ENCODE data around the gene ARHGAP26.

The ARHGAP26 gene

DNA sequence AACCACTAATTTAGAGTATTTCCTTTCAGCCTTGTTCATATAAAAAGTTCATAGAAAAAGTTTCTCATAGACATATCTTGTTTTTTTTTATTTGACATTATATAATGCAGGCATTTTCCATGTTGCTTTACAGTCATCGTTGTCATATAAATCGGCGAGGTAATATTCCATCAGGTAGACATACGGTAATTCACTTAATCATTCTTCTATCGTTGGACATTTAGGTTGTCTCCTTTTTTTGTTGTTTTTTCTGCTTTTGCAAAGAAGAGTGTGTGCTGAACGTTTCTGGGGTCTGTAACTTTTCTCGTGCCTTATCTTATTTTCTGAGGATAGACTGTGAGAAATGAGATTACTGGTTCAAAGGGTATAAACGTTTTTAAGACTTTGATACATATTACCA is 283.6 kb downstream of the ARHGAP26 start:
- DNase-seq, result no peak

DNA sequence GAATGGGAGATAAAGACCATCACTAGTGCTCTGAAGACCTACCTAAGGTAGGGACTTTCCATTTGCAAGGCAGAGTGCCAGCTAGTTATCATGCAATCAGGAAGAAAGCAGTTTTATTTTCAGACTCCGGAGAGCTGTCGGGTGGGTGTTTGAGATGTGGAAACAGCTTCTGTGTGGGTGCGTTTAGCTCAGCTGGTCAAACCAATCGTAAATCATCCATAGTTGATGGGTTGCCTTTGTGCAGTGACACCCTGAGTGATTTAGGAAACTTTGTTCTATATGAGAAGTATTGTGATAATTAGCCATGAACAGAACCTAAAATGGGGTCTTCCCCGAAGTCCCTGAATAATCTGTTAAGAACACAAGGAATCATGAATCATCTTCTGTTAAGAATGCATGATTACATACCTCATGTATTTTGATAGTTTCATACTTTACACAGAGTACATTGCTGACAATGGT is 284.3 kb downstream of the ARHGAP26 start:
- DNase-seq, result peak; percentile 60

DNA sequence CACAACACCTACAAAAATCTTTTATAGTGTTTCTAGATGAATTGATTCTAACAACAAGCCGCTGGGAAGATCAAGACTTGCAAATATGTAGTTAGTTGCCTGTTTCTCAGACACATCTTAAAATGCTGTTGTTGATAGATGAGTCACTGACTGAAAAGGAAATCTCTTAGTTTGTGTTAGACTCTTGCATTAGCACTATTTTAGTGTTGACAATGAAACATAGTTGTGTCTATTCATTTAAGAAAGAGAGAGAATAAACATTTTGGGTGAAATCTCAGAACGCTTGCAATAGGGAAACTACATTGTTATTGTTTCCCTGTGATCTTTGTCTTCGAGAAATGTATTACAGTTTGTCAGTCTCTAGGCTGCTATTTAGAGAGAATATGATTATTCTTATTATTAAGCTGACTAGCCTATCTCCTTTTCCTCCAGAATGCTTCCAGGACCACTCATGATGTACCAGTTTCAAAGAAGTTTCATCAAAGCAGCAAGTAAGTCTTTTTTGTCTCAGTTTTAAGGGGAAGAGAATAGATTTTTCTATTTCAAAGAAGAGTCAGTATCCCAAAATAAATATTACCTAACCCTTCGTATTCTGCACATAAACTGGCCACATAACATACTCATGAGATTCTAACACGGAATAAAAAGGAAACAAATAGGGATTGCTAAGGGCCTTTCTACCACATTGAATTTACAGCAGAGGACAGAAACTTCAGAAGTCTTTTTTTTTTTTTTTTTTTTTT is 285.6 kb downstream of the ARHGAP26 start:
- no peak for DNase-seq

GRCh38 chr5:143056339-143056704 is 286.1 kb downstream of the ARHGAP26 start:
- no peak for DNase-seq

DNA sequence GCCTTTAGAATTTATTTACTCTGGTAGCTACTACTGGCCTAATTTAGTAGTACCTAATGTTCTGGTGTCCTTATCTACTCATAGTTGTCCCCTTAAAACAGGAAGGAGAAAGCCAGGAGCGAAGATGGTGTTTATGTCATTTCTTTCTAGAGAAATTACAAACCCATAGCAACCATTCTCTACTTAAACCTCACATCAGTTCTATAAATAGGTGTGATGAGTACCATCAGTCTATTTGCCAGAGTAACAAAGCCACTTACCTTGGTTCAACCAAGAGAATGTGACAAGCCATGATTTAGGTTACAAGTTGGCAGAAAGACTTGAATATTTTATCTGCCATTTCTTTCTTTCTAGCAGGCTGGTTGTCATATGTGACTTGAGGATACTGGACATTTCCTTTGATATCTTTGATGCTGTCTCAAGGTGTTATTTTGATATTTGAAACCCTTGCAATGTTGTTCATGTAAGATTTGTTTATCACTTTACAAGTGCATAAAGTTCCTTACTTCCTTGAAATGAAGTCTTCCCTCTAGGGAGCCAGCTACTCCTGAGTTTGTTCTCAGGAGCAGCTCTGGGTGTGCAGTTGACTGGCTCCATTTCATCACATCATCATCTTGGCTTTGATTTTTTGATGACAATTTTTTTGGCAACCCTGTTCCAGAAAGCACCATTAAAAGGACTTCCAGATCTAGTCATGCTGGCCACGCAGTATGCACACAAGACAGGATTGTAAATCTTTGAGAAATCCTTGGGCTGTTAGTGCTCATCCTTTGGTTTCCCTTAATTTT is 286.8 kb downstream of the ARHGAP26 start:
- DNase-seq, result no peak

GRCh38 chr5:143057580-143057999 is 287.4 kb downstream of the ARHGAP26 start:
- DNase-seq, result no peak

DNA sequence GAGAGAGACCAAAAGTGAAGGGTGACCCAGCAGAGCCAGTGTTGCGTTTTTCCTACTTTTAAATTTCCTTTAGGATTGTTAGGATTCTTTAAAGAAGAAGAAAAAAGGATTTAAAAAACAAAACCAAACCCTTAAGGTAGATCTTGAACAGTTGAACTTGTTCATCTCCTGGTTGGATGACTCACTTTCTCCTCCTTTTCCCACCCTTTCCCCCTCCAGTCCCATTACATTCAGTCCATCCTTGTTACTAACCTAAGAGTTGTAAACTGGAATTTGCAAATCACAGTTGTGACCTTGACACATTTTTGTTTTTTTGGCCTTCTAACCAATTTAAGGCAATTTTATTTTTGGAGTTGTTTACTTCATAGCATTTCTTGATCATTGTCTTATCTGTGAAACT is 289.2 kb downstream of the ARHGAP26 start:
- DNase-seq, result no peak

GRCh38 chr5:143059976-143060765 is 290.0 kb downstream of the ARHGAP26 start:
- DNase-seq, result no peak

DNA sequence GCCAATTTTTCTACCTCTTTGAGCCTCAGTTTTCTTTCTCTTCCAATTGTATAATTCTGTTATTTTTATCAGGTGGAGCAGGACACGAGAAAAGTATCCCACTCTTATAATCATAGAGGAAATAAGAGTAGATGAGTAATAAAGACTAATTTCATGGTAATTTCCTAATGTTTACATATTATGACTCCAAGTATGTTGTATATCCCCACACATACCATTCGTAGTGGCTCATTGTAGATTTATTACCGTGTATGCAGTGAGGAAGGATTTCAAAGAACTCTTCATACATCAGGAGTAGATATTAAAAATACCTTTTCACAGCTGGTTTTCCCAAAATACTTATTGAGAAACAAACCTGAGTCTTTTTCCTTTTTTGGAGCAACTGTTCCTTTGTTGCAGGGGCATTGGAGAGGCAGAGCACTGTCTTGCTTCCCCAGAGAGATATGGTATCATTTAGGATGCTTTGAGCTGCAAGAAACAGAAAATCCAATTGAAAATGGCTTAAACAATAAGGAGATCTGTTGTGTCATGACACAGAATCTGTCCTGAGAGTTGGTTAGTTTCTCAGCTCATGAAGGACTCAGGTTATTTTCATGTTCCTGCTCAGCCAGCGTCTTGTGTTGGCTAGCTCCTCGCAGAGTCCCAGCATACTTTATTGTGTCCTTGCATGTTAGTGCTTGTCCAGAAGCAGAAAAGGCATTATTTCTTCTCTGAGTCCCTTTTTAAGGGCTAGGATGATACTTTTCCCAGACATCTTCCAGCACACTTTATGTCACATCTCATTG is 291.2 kb downstream of the ARHGAP26 start:
- no peak for DNase-seq

DNA sequence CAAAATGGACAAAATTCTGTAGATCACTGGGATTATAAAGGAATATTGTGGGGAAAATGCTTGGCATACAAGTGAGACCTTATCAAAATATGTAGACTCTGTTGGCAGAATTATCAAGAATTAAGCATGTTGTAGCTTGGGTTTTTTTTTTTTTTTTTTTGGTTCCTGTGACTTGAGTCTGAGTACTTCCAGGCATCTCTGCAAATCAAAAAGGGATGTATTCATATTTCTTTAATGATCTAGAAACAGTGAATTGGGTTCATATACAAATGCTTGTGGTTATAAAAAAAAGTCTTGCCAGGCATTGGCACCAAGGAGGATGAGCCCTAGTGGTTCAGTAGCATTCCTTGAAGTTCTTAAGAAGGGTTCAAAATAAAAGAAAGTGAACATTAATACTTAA is 292.2 kb downstream of the ARHGAP26 start:
- no peak for DNase-seq

DNA sequence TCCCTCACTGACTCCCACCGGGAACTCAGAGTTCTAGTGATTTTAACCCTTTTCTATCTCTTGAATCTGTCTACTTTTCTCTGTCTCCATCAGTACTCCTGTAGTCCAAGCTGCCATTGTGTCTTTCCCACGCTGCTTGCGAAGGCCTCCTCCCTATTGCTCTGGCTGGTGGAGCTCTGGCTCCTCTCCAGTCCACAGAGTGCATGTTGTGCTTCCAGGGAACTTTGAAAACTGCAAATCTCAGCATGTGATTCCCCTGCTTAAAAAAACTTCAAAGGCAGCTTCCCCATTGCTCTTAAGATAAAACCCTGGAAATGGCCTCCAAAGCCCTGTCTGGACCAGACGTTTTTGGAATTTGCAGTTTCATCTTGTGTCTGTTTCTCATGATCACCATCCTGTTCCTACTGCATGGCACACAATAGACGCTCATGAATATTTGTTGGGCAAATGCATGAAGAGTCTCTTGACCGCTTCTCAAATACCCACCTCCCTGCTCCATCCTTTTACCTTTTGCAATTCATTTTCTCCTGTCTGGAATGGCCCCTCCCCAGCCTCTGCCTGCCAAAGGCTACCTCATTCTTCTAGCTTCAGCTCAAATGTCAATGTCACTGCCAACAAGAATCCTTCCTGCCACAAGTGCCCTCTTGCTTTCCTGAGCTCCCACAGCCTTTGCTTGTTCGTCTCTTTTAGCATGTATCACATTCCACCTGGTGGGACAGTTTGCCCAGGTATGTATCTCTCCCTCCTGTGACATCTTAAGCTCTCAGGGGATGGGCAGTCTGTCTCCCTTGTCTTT is 293.2 kb downstream of the ARHGAP26 start:
- DNase-seq, result no peak

DNA sequence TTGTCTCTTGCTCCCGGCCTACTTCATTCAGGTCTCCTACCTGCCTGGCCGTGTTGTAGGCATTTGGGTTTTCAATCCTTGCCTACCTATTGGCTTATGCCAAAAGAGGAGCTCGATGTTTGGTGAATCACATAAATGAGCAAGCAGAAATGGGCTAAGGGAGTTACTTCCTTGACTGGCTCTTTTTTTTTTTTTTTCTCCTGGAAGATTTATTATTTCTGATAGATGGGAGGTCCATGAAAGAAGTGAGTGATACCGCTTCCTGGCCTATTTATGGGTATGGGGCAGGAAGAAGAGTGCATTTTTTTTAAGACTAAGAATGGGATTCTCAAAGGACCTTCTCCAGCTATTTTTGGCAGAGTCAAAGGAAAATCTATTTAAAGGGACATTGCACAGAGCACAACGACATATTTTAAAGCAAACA is 294.1 kb downstream of the ARHGAP26 start:
- DNase-seq, result no peak

GRCh38 chr5:143064676-143065075 is 294.5 kb downstream of the ARHGAP26 start:
- DNase-seq, result no peak

GRCh38 chr5:143065185-143065965 is 295.2 kb downstream of the ARHGAP26 start:
- DNase-seq, result no peak

DNA sequence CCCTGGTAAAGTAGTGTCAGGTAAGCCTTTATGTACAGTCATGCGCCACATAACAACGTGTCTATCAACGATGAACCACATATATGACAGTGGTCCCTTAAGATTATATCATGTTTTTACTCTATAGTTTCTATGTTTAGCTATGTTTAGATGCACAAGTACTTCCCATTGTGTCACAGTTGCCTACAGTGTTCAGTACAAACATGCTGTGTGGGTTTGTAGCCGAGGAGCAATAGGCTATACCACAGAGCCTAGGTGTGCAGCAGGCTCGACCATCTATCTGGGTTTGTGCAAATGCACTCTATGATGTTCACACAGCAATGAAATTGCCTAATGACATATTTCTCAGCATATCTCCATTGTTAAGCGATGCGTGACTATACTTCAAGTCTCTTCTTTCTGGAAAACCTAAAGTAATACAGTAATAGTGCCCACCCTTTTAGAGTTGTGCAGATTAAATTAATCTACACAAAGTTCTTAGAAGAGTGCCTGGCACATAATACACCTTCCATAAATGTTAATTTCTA is 295.9 kb downstream of the ARHGAP26 start:
- no peak for DNase-seq

- peak; percentile 37 for DNase-seq
Measured at GRCh38 chr5:143066556-143067281, 296.5 kb downstream of the ARHGAP26 start.

- no peak for DNase-seq
Measured at GRCh38 chr5:143068712-143069111, 298.5 kb downstream of the ARHGAP26 start.

DNA sequence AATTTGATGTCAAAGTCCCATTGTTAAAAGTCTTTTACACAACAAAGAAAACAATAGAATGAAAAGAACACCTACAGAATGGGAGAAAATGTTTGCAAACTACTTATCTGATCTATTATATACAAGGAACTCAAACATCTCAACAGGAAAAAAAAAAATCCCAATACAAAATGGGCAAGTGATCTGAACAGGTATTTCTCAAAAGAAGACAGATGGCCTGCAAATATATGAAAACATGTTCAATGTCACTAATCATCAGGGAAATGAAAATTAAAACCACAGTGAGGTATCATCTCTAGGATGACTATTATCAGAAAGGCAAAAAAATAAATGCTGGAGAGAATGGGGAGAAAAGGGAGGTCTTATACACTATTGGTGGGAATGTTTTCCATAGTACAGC is 301.8 kb downstream of the ARHGAP26 start:
- DNase-seq, result no peak

DNA sequence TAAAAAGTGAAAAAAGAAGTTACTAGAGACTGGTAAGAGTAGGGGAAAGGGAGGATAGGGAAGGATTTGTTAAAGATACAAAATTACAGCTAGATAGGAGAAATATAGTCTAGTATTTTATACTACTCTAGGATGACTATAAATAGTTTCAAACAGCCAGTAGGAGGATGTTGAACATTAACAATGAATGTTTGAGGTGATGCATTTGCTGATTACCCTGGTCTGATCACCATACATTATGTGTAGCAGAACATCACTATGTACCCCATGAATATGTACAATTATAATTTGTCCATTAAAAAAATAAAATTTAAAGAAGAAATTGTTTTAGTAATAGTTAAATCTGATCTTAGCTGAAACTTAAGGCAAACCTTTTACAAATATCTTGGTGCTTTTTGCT is 302.6 kb downstream of the ARHGAP26 start:
- DNase-seq, result no peak

DNA sequence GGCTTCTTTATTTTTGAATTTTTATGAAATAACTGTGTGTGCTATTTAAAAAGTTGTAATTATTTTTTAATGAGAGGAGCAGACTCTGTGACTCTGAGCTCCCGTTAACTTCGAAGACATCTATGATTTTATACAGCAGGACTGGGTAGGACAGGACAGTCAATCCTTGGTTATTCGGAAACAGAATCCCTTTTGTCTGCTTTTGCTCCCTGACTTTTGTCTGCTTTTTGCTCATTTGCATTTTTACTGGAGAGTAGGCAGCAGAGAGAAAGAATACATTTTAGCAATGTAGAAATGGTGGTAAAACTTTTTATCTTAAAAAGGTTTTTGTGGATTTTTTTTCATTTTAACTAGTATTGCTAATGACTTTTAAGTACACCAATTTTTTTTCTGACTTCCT is 303.6 kb downstream of the ARHGAP26 start:
- DNase-seq, result no peak

All from stimulated activated CD4-positive, alpha-beta T cell treated with anti-CD3 and anti-CD28 coated beads, Interleukin-4, amount 100 ng/mL, for 24 hours (primary cell).